Upper lobe of left lung (tissue), 6 donors: ENCODE measurements around the gene ARID5A. TPM values are rescaled to one million over a fixed set of nuclear protein-coding genes. Genes with fewer than 3 reads are reported as not detected.

ENCODE experiments used
- ATAC-seq, 2 donors: fragments of 200-7000 bp; cut with Tn5 transposase; one replicate each; pipeline ENCODE4 v1.9.1; 2022; ENCODE audit warnings: mild to moderate bottlenecking in 2 of 2, moderate library complexity in 2 of 2; ENCODE audit not compliant: low FRiP score in 2 of 2
- DNase-seq, 2 donors: peaks; one replicate each; pipeline ENCODE4 v3.0.0-alpha.2; 2019 to 2020
- H3K27ac ChIP-seq, 4 donors: fragments of 200-600 bp; sonication (generic); one replicate each; pipeline ENCODE4 v1.5.1; 2016 to 2019
- H3K27me3 ChIP-seq, 4 donors: fragments of 200-600 bp; sonication (generic); one replicate each; pipeline ENCODE4 v1.5.1; 2017 to 2019
- H3K36me3 ChIP-seq, 4 donors: fragments of 200-600 bp; sonication (generic); one replicate each; pipeline ENCODE4 v1.5.1; 2016 to 2019
- H3K4me1 ChIP-seq, 4 donors: fragments of 200-600 bp; sonication (generic); one replicate each; pipeline ENCODE4 v1.5.1; 2018 to 2019
- H3K4me3 ChIP-seq, 4 donors: fragments of 200-600 bp; sonication (generic); one replicate each; pipeline ENCODE4 v1.5.1; 2017 to 2019; ENCODE audit warnings: mild to moderate bottlenecking in 2 of 4, moderate library complexity in 1 of 4
- H3K9me3 ChIP-seq, 4 donors: fragments of 200-600 bp; sonication (generic); one replicate each; pipeline ENCODE4 v1.5.1; 2018 to 2019
- CTCF ChIP-seq, 6 experiments: fragments of 450-650 bp in 4 of 6; fragments of 200-600 bp in 2 of 6; sonication (generic) in 2 of 6; IDR thresholded peaks; one replicate each; pipeline ENCODE4 v1.5.1; 2016 to 2019; ENCODE audit warnings: antibody characterized with exemption in 6 of 6
- EP300 ChIP-seq, 4 donors: sonication (generic); formaldehyde crosslinking; IDR thresholded peaks; one replicate each; pipeline ENCODE4 v1.5.1; 2017; ENCODE audit warnings: antibody characterized with exemption in 4 of 4, control low read depth in 2 of 4
- POLR2A ChIP-seq, 4 donors: fragments of 450-650 bp; IDR thresholded peaks; one replicate each; pipeline ENCODE4 v1.5.1; 2016 to 2017; ENCODE audit warnings: antibody characterized with exemption in 4 of 4, mild to moderate bottlenecking in 2 of 4
- POLR2AphosphoS5 ChIP-seq, 2 donors: sonication (generic); formaldehyde crosslinking; IDR thresholded peaks; one replicate each; pipeline ENCODE4 v1.5.1; 2017; ENCODE audit warnings: antibody characterized with exemption in 2 of 2
- WGBS, 2 donors: methylation state at CpG; one replicate each; pipeline ENCODE4 v1.1.5; 2017 to 2018; 5-methylcytosine and 5-hydroxymethylcytosine counted together
- total RNA-seq, 6 donors: library from RNA; depleted of rRNA in 4 of 6; stranded (reverse); fragments of >200 nt in 4 of 6; gene quantifications; one replicate each; pipeline versions ENCODE4 v1.1.0 to v1.2.1, GENCODE V29; 2016 to 2021
- donor health status: DM: no; HTN: no; CAD: no; lungs with moderate emphysema.
- donor health status: DM: no; HTN: yes; CAD: no; lungs with severe emphysema.

Gene ARID5A
- total RNA-seq, 6 donors from 2014 or later, result 18.6 to 57.2 (median 39.7) TPM

DNA sequence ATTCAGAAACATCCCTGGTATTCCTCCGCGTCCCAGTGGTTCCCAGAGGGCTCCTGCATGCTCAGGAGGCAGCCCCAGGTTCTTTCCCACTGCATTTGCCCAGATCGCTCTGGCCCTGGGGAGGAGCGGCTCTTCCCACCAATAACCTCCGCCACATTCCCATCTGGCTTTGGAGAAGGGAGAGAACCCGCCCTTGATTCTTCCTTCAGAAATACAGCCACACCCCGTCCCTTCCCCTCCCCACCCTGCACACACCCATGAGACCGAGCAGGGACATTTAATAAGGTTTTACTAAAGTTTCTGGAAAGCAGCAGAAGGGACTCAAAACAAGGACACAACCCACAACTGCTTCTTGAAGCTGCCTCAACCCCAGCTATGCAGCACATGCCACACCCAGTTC lies 21.9 kb downstream of the ARID5A start:
- DNase-seq (no peak), ATAC-seq (no peak)
- TF ChIP-seq CTCF (IDR thresholded peaks at IDR 0.05), result no peak
- no peak for TF ChIP-seq POLR2AphosphoS5 (IDR thresholded peaks at IDR 0.05)
- TF ChIP-seq EP300 (IDR thresholded peaks at IDR 0.05), result no peak
- no peak for TF ChIP-seq POLR2A (IDR thresholded peaks at IDR 0.05)
- H3K27me3 ChIP-seq, result no peaks in the 10 kb centered on the region
- H3K4me3 ChIP-seq, result no peak overlapping the region
- H3K4me1 ChIP-seq, result peaks cover 8 to 9% (median 9%) of the 10 kb centered on the region in 4 donors
- H3K27ac ChIP-seq, result no peak overlapping the region
- H3K36me3 ChIP-seq, result no peaks in the 10 kb centered on the region
- 92 to 93% methylated on average over 8 of the region's 8 CpGs for WGBS, 2 donors
- no peaks in the 10 kb centered on the region for H3K9me3 ChIP-seq

DNA sequence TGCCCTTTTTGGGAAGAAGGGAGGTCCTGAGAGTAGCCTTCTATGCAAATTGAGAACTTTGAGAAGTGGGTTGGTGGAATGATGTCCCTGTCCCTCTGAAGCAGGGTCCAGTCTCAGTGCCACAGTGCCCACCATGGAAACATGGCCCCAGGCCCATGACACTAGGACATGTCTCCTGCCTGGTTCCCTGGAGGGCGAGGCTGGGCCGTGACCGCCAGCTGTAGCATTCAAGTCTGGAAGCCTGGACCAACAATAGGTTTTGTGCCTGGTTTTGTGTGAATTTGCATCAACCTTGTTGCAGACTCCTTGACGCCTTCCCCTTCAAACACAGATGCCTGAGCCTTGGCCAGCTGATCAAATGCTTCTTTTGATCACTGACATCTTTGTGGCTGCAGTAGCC lies 27.5 kb downstream of the ARID5A start:
- DNase-seq, result peak in 1 of 2 donors; percentile 43
- TF ChIP-seq POLR2A (IDR thresholded peaks at IDR 0.05) (no peak), EP300 (IDR thresholded peaks at IDR 0.05) (no peak), POLR2AphosphoS5 (IDR thresholded peaks at IDR 0.05) (no peak), CTCF (IDR thresholded peaks at IDR 0.05) (no peak)
- WGBS, 2 donors, result 71% methylated on average over 1 to 4 of the region's 4 CpGs

GRCh38 chr2:96564563-96564962 lies 28.0 kb downstream of the ARID5A start:
- Histone ChIP-seq H3K27ac (no peak overlapping the region), H3K4me3 (no peak overlapping the region), H3K27me3 (no peaks in the 10 kb centered on the region), H3K9me3 (no peaks in the 10 kb centered on the region), H3K36me3 (no peaks in the 10 kb centered on the region), H3K4me1 (no peaks in the 10 kb centered on the region)
- 77 to 79% methylated on average over 3 of the region's 3 CpGs for WGBS, 2 donors
- DNase-seq (no peak), ATAC-seq (no peak)
- TF ChIP-seq CTCF (IDR thresholded peaks at IDR 0.05) (no peak), POLR2AphosphoS5 (IDR thresholded peaks at IDR 0.05) (no peak), POLR2A (IDR thresholded peaks at IDR 0.05) (no peak), EP300 (IDR thresholded peaks at IDR 0.05) (no peak)

More for the DNA sequence above, 27.5 kb downstream of the ARID5A start:
- Histone ChIP-seq H3K27ac (no peak overlapping the region), H3K4me3 (no peak overlapping the region), H3K36me3 (no peaks in the 10 kb centered on the region), H3K27me3 (no peaks in the 10 kb centered on the region), H3K4me1 (no peaks in the 10 kb centered on the region), H3K9me3 (no peaks in the 10 kb centered on the region)
- no peak for ATAC-seq

GRCh38 chr2:96565111-96565510 lies 28.6 kb downstream of the ARID5A start:
- Histone ChIP-seq H3K27ac (no peak overlapping the region), H3K4me1 (no peaks in the 10 kb centered on the region), H3K27me3 (no peaks in the 10 kb centered on the region), H3K4me3 (no peak overlapping the region), H3K9me3 (no peaks in the 10 kb centered on the region), H3K36me3 (no peaks in the 10 kb centered on the region)
- no peak for DNase-seq
- no peak for ATAC-seq
- WGBS, 2 donors, result 73 to 78% methylated on average over 5 of the region's 5 CpGs
- TF ChIP-seq EP300 (IDR thresholded peaks at IDR 0.05) (no peak), CTCF (IDR thresholded peaks at IDR 0.05) (no peak), POLR2A (IDR thresholded peaks at IDR 0.05) (no peak), POLR2AphosphoS5 (IDR thresholded peaks at IDR 0.05) (no peak)

- no peaks in the 10 kb centered on the region for H3K36me3 ChIP-seq
- no peaks in the 10 kb centered on the region for H3K27me3 ChIP-seq
- H3K27ac ChIP-seq, result no peak overlapping the region
- no peaks in the 10 kb centered on the region for H3K9me3 ChIP-seq
- 94 to 95% methylated on average over 3 of the region's 3 CpGs for WGBS, 2 donors
- H3K4me3 ChIP-seq, result no peak overlapping the region
- no peaks in the 10 kb centered on the region for H3K4me1 ChIP-seq
- ATAC-seq (no peak), DNase-seq (no peak)
- TF ChIP-seq POLR2A (IDR thresholded peaks at IDR 0.05) (no peak), POLR2AphosphoS5 (IDR thresholded peaks at IDR 0.05) (no peak), EP300 (IDR thresholded peaks at IDR 0.05) (no peak), CTCF (IDR thresholded peaks at IDR 0.05) (no peak)
These were observed 31.5 kb downstream of the ARID5A start for GRCh38 chr2:96568094-96568493.
